ENCODE results near the gene ATG2A. TPM values are rescaled to one million over a fixed set of nuclear protein-coding genes. Genes with fewer than 3 reads are reported as not detected.

ATG2A gene
- total and polyA plus RNA-seq, 10 of the 15 experiments (the other 5 are each of a cell fraction or from before 2014, with no cell fraction given), result 0.08 to 19.0 (median 4.6) TPM

DNA sequence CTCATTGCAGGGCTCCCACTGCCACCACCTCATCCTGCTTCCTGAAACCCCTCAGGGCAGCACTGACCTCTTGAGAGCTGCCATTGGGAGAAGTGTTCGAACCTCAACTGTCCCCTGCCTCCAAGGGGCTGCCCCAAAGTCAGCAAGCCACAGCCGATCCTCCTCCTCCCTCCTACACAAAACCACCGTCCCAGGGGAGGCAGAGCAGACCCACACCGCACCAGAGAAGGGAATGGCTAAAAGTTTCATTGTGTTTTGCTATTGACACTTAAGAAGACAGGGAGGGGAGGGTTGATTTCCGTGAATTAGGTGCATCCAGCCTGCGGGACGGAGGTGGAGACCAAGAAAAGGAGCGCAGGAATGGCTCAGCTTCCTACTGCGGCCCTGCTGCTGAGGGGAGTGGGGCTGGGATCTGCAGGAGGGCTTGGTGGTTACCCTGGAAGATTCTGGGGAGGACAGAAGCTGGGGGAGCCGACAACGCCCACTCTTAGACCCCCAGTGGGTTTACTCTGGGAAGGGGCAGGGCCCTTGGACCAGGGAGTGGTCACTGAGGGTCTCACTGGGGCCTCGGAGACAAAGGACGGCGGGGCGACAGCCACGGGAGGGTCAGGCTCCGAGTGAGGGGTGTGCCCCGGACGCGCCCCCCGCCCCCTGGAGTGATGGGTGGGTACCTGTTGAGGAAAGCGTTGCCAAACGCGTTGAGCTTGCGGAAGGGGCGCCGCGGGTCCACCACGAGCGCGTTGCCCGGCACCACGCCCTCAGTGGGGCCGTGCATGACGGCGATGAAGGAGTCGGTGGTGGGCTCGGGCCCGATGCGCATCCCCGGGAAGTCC, 39.4 kb downstream of the ATG2A start (continued):
- 0 out of 2 replicates have a peak, but pooled peaks have one; percentile 4 for TF ChIP-seq RAD21 (IDR thresholded peaks at IDR 0.05; ENCODE audit: insufficient read depth, low read depth, low read length)
- 0 out of 2 replicates have a peak, but pooled peaks have one; percentile 45 for TF ChIP-seq BACH1 (IDR thresholded peaks at IDR 0.05; ENCODE audit: borderline replicate concordance)
- TF ChIP-seq, protein P1, sequence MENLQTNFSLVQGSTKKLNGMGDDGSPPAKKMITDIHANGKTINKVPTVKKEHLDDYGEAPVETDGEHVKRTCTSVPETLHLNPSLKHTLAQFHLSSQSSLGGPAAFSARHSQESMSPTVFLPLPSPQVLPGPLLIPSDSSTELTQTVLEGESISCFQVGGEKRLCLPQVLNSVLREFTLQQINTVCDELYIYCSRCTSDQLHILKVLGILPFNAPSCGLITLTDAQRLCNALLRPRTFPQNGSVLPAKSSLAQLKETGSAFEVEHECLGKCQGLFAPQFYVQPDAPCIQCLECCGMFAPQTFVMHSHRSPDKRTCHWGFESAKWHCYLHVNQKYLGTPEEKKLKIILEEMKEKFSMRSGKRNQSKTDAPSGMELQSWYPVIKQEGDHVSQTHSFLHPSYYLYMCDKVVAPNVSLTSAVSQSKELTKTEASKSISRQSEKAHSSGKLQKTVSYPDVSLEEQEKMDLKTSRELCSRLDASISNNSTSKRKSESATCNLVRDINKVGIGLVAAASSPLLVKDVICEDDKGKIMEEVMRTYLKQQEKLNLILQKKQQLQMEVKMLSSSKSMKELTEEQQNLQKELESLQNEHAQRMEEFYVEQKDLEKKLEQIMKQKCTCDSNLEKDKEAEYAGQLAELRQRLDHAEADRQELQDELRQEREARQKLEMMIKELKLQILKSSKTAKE (IDR thresholded peaks at IDR 0.05; ENCODE audit: low read depth, poor library complexity, severe bottlenecking), result peak; percentile 48
- no peak for TF ChIP-seq ZNF24 (IDR thresholded peaks at IDR 0.05)
- no peak for TF ChIP-seq STAT1 (conservative IDR thresholded peaks at IDR 0.05)
- TF ChIP-seq MEF2B (IDR thresholded peaks at IDR 0.05; ENCODE audit: partially characterized antibody, poor library complexity, severe bottlenecking), result peak; percentile 96
- peak in 1 of 2 experiments; percentile 71; a peak in 2 of 3 replicates for TF ChIP-seq EGR1 (IDR thresholded peaks at IDR 0.05; ENCODE audit: borderline replicate concordance in 1 of 2, low read depth in 2 of 2, low read length in 2 of 2)
- TF ChIP-seq, protein P2, sequence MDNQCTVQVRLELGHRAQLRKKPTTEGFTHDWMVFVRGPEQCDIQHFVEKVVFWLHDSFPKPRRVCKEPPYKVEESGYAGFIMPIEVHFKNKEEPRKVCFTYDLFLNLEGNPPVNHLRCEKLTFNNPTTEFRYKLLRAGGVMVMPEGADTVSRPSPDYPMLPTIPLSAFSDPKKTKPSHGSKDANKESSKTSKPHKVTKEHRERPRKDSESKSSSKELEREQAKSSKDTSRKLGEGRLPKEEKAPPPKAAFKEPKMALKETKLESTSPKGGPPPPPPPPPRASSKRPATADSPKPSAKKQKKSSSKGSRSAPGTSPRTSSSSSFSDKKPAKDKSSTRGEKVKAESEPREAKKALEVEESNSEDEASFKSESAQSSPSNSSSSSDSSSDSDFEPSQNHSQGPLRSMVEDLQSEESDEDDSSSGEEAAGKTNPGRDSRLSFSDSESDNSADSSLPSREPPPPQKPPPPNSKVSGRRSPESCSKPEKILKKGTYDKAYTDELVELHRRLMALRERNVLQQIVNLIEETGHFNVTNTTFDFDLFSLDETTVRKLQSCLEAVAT (IDR thresholded peaks at IDR 0.05), result 0 out of 2 replicates have a peak, but pooled peaks have one; percentile 48
- TF ChIP-seq, protein P3, sequence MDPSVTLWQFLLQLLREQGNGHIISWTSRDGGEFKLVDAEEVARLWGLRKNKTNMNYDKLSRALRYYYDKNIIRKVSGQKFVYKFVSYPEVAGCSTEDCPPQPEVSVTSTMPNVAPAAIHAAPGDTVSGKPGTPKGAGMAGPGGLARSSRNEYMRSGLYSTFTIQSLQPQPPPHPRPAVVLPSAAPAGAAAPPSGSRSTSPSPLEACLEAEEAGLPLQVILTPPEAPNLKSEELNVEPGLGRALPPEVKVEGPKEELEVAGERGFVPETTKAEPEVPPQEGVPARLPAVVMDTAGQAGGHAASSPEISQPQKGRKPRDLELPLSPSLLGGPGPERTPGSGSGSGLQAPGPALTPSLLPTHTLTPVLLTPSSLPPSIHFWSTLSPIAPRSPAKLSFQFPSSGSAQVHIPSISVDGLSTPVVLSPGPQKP (IDR thresholded peaks at IDR 0.05; ENCODE audit: low read depth, low read length), result no peak
- TF ChIP-seq CREB1 (IDR thresholded peaks at IDR 0.05; ENCODE audit: low read depth), result no peak
- TF ChIP-seq SPI1 (IDR thresholded peaks at IDR 0.05; ENCODE audit: borderline replicate concordance, insufficient read depth, low read depth, low read length), result no peak
- TF ChIP-seq, protein P4, sequence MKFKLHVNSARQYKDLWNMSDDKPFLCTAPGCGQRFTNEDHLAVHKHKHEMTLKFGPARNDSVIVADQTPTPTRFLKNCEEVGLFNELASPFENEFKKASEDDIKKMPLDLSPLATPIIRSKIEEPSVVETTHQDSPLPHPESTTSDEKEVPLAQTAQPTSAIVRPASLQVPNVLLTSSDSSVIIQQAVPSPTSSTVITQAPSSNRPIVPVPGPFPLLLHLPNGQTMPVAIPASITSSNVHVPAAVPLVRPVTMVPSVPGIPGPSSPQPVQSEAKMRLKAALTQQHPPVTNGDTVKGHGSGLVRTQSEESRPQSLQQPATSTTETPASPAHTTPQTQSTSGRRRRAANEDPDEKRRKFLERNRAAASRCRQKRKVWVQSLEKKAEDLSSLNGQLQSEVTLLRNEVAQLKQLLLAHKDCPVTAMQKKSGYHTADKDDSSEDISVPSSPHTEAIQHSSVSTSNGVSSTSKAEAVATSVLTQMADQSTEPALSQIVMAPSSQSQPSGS (IDR thresholded peaks at IDR 0.05; ENCODE audit: low read length), result no peak
- 0 out of 2 replicates have a peak, but pooled peaks have one; percentile 10 for TF ChIP-seq POLR2AphosphoS5 (IDR thresholded peaks at IDR 0.05; ENCODE audit: low read length)
- peak; percentile 64 to 77; a peak in 2 of 4 replicates for TF ChIP-seq IKZF2 (IDR thresholded peaks at IDR 0.05)
- peak in 1 of 2 experiments; percentile 51; a peak in 2 of 4 replicates for TF ChIP-seq BHLHE40 (IDR thresholded peaks at IDR 0.05; ENCODE audit: borderline replicate concordance in 1 of 2, low read depth in 2 of 2, low read length in 1 of 2)
- TF ChIP-seq PAX5 (IDR thresholded peaks at IDR 0.05; ENCODE audit: borderline replicate concordance, low read depth, low read length), result 0 out of 2 replicates have a peak, but pooled peaks have one; percentile 56
- TF ChIP-seq SREBF2 (IDR thresholded peaks at IDR 0.05; ENCODE audit: low read length), result no peak
- TF ChIP-seq ZNF384 (IDR thresholded peaks at IDR 0.05; ENCODE audit: borderline replicate concordance, low read depth, low read length), result no peak
- TF ChIP-seq EP300 (IDR thresholded peaks at IDR 0.05; ENCODE audit: borderline replicate concordance in 1 of 2, control insufficient read depth in 1 of 2, low read depth in 2 of 2, low read length in 2 of 2), result peak in 1 of 2 experiments; percentile 62; a peak in 3 of 4 replicates
- TF ChIP-seq TAF1 (IDR thresholded peaks at IDR 0.05; ENCODE audit: borderline replicate concordance, low read depth, low read length), result 0 out of 2 replicates have a peak, but pooled peaks have one; percentile 41
- TF ChIP-seq POLR2AphosphoS2 (IDR thresholded peaks at IDR 0.05; ENCODE audit: low read depth, low read length), result no peak
- peak; percentile 69; the same call in 1 of the 2 replicates for TF ChIP-seq TBL1XR1 (IDR thresholded peaks at IDR 0.05; ENCODE audit: low read depth, low read length)
